ENCODE data around the gene CRADD.
A peak's percentile ranks its signal among the peaks of the same experiment; 100 is the strongest.

CRADD gene

GRCh38 chr12:93742110-93742934, 65.1 kb downstream of the CRADD start:
- Histone ChIP-seq H3K4me1 (ENCODE audit: control insufficient read depth, insufficient read depth, low read length) (peaks cover 3% of the 10 kb centered on the region; the same call in 1 of the 2 replicates), H3K4me3 (ENCODE audit: low read depth, low read length) (peak overlapping the region; percentile 62), H3K9me3 (ENCODE audit: control insufficient read depth, insufficient read depth, low read depth, low read length) (no peaks in the 10 kb centered on the region), H3K36me3 (ENCODE audit: control insufficient read depth in 2 of 2, insufficient read depth in 1 of 2, low read length in 2 of 2) (no peaks in the 10 kb centered on the region), H3K27ac (ENCODE audit: extremely low read depth, low read depth, low read length) (peak overlapping the region; percentile 51)
- POLR2A ChIA-PET, result interaction anchor here (1.1 to 1.2 kb wide), 2 partner anchors 149 to 172 kb away, joined by 3 to 4 read pairs; no protein-coding TSS in a partner anchor
- CTCF ChIA-PET, result interaction anchor here (0.6 to 3.0 kb wide), 13 partner anchors 17 to 360 kb away, joined by 3 to 15 read pairs (median 3); no protein-coding TSS in a partner anchor
- peak; percentile 98 for TF ChIP-seq ZNF341 (tag by site-specific recombination; IDR thresholded peaks at IDR 0.05; ENCODE audit: low read depth)
- no peak for TF ChIP-seq PBX3 (CRISPR knock-in tag; IDR thresholded peaks at IDR 0.05)
- no peak for TF ChIP-seq ATF2 (tag by site-specific recombination; IDR thresholded peaks at IDR 0.05; ENCODE audit: low read depth)
- TF ChIP-seq SP2 (tag by site-specific recombination; IDR thresholded peaks at IDR 0.05), result peak; percentile 66
- no peak for TF ChIP-seq ZNF791 (tag by site-specific recombination; IDR thresholded peaks at IDR 0.05)
- TF ChIP-seq ZNF610 (tag by site-specific recombination; IDR thresholded peaks at IDR 0.05; ENCODE audit: borderline replicate concordance), result no peak
- no peak for TF ChIP-seq ZNF148 (tag by site-specific recombination; IDR thresholded peaks at IDR 0.05; ENCODE audit: borderline replicate concordance)
- TF ChIP-seq ZNF645 (tag by site-specific recombination; IDR thresholded peaks at IDR 0.05), result no peak
- no peak for TF ChIP-seq GLI4 (tag by site-specific recombination; IDR thresholded peaks at IDR 0.05)
- TF ChIP-seq ZNF48 (tag by site-specific recombination; IDR thresholded peaks at IDR 0.05), result no peak
- TF ChIP-seq TSHZ1 (tag by site-specific recombination; IDR thresholded peaks at IDR 0.05; ENCODE audit: borderline replicate concordance), result no peak
- no peak; the same call in 1 of the 2 replicates for TF ChIP-seq SCRT1 (tag by site-specific recombination; IDR thresholded peaks at IDR 0.05; ENCODE audit: borderline replicate concordance)
- 0 out of 2 replicates have a peak, but pooled peaks have one; percentile 19 for TF ChIP-seq PRDM1 (tag by site-specific recombination; IDR thresholded peaks at IDR 0.05)
- TF ChIP-seq ZNF23 (tag by site-specific recombination; IDR thresholded peaks at IDR 0.05; ENCODE audit: borderline replicate concordance), result no peak
- TF ChIP-seq ZSCAN30 (tag by site-specific recombination; IDR thresholded peaks at IDR 0.05), result peak; percentile 76; the same call in 1 of the 2 replicates
- peak; percentile 81 for TF ChIP-seq PRDM10 (tag by site-specific recombination; IDR thresholded peaks at IDR 0.05)
- no peak for TF ChIP-seq ZNF704 (tag by site-specific recombination; IDR thresholded peaks at IDR 0.05)
- TF ChIP-seq ZNF354C (tag by site-specific recombination; IDR thresholded peaks at IDR 0.05; ENCODE audit: borderline replicate concordance, low read depth), result no peak
- no peak for TF ChIP-seq GFI1B (tag by site-specific recombination; IDR thresholded peaks at IDR 0.05)
- TF ChIP-seq SP3 (tag by site-specific recombination; IDR thresholded peaks at IDR 0.05), result peak; percentile 40; the same call in 1 of the 2 replicates
- no peak for TF ChIP-seq HOXA7 (CRISPR knock-in tag; IDR thresholded peaks at IDR 0.05; ENCODE audit: borderline replicate concordance)

Data from HEK293 (cell line).